ENCODE results near the gene CST3.

GRCh38 chr20:23607497-23608245 is 30.1 kb downstream of the CST3 start:
- TF ChIP-seq CTCF (IDR thresholded peaks at IDR 0.05): no peak
- TF ChIP-seq EP300 (IDR thresholded peaks at IDR 0.05; ENCODE audit: low read depth): no peak
- no peak for TF ChIP-seq POLR2A (IDR thresholded peaks at IDR 0.05)
